NK-92 (cell line): ENCODE measurements around the gene PLSCR3.
"Not testable (repeated sequence)": the region's sequence is repeated elsewhere in the genome, so short reads cannot be mapped to it uniquely, and the experiment has no call there.

Experiments
- DNase-seq: peaks from one replicate; lab custom pipeline; 2025; ENCODE audit not compliant: unreplicated experiment; lab: John Stamatoyannopoulos, UW

The PLSCR3 gene

DNA sequence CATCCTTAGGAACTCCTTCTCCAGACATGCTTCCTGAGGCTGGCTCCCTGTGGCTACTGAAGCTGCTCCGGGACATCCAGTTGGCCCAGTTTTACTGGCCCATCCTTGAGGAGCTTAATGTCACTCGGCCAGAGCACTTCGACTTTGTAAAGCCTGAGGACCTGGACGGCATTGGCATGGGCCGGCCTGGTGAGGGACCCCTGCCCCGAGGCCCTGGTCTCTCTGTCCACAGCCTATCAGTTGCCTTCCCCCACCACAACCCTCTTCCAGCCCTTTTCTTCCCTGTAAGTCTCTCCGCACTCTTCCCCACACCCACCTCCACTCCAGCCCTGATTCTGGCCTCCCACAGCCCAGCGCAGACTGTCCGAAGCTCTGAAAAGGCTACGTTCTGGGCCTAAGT, 11.4 kb downstream of the PLSCR3 start:
- DNase-seq, result no peak

DNA sequence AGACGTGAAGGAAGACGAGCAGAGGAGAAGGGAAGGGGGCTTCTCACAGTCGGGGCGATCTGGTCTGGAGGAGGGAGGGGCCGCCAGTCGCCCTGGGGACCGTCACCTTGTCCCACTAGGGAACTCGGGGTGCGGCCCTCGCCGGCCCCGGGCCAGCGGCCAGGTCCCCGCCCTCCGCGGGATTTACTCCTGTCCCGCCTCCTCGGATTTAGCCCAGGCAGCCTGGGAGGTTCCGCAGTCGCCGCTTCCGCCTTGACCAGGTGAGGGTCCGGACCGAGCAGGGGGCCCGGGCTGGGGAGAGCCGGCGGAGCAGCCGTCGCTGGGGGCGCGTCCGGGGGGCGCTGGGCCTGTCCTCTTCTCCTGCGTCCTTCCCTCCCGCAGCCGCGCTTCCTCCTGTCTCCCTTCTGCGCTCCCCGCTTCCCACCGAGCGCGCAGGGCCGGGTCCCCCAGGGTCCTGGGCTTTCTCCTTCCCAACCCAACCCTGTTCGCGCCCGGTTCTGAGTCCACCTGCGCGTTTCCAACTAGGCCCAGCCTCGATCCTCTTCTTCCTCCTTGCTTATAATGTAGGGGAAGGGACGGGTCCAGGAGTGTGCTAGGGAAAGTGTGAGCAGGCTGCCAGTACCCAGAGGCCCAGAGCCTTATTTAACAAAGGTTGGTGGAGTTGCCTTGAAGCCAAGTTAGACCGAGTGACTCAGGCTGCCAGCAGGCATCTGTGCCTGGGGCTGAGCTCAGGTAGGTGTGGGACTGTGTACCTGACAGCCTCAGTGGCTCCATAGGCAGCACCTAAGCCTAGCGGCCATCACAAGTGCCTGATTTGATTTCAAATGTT, 13.3 kb downstream of the PLSCR3 start, which contains the start of gene TNK1:
Gene TNK1, plus strand, starts transcription at position 235 of the 829 bp plus-strand sequence. CDS start 1,838 bp downstream, outside the sequence.
- DNase-seq, result no peak

DNA sequence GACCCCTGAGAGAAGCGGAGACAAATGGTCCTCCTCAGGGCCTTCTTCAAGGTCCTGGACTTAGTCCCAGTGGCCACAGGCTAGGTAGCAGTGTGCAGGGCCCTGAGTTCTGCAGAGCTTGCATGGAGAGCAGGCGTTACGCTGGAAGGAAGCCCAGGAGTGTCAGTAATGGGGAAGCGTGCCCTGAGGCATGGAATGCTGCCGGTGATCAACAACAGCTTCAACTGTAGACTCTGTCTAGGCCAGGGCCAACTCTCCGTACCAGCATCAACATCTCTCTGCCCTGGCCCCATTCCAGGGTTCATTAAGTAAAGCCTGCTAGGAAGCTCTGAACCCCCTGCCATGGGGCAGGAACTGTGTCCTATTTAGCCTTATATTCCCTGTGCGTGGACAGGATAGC, 14.0 kb downstream of the PLSCR3 start:
- DNase-seq, result no peak

DNA sequence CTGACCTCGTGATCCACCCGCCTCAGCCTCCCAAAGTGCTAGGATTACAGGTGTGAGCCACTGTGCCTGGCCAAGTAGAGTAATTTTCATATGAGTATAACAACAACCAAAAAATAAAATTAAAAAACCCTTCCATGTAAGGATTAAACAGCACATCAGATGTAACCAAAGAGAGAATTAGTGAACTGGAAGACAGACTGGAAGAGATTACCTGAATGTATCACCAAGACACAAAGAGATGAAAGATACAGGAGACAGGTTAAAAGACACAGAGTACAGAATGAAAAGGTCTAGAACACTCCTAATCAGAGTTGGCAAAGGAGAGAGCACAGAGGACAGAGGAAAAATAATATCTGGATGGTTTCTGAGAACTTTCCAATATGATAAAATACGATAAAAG, 15.2 kb downstream of the PLSCR3 start:
- DNase-seq, result no peak

DNA sequence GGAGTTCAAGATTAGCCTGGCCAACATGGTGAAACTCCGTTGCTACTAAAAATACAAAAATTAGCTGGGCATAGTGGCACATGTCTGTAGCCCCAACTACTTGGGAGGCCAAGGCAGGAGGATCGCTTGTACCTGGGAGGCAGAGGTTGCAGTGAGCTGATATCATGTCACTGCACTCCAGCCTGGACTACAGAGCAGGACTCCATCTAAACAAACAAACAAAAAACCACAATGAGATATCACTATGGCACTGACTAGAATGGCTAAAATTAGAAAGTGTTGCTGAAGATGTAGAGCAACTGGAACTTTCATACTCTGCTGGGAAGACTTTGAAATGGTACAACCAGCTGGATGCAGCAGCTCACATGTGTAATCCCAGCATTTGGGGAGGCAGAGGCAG, 20.0 kb downstream of the PLSCR3 start:
- DNase-seq, result no peak

DNA sequence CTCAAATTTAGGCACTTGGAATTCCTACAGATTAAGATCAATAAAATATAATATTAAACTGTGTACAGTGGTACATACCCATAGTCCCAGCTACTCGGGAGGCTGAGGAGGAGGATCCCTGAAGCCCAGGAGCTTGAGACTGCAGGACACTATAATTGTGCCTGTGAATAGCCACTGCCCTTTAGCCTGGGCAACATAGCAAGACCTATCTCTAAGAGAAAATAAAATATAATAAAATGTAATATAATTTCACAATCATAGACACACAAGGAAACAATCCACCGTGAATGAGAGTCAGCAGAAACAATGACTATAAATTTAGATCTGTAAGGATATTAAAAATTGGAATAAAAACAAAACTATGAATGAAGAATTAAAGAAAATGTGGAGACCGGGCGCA, 23.5 kb downstream of the PLSCR3 start:
- no peak for DNase-seq

DNA sequence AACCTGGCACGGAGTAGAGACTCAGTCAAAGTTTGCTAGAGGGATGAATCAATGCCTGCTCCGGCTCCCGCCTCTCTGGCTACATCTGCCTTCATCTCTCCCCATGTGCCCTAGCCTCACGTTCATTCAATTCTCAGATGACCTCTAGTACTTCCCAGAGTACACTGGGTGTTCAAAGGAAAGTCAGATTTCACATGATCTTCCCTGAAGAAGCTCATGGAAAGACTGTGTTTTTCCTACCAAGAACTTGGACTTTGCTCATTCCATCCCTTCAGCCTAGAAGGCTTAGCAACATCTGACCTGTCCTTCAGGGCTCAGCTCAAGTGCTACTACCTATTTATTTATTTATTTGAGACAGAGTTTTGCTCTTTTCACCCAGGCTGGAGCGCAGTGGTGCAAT, 24.5 kb downstream of the PLSCR3 start:
- DNase-seq, result no peak

DNA sequence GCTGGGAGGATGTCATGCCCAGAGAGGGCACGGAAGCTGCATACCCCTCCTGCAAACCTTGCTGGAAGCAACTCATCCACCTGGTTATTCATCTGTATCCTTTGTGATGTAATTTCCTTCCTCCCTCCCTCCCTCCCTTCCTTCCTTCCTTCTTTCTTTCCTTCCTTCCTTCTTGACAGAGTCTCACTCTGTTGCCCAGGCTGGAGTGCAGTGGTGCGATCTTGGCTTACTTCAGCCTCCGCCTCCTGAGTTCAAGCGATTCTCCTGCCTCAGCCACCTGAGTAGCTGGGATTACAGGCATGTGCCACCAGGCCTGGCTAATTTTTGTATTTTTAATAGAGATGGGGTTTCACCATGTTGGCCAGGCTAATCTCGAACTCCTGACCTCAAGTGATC, 25.7 kb downstream of the PLSCR3 start:
- DNase-seq, result not testable (repeated sequence)

DNA sequence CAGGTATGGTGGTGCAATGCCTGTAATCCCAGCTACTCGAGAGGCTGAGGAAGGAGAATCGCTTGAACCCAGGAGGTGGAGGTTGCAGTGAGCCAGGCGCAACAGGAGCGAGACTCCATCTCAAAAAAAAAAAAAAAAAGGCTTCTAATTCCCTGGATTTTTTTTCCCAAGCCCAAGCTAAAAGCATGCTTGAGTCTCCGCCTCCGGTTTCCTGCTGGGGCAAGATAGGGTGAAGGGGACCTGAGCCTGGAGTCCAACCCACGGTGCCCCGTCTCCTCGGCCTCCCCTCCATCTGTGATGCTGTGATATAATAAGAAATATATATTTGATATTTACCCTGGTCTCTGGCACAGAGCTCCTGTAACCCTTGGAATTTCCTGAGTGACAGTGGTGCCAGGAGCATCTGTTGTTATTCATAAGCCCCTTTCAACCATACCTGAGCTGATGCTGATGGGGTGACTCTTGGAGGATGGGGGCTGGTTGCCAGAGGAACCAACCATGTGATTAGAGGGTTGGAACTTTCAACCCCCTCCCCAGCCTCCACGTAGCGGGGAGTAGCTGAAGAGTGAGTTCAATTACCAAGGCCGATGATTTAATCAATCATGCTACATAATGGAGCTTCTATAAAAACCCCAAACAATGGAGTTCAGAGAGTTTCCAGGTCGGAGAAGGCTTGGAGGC, 26.3 kb downstream of the PLSCR3 start:
- DNase-seq, result no peak

DNA sequence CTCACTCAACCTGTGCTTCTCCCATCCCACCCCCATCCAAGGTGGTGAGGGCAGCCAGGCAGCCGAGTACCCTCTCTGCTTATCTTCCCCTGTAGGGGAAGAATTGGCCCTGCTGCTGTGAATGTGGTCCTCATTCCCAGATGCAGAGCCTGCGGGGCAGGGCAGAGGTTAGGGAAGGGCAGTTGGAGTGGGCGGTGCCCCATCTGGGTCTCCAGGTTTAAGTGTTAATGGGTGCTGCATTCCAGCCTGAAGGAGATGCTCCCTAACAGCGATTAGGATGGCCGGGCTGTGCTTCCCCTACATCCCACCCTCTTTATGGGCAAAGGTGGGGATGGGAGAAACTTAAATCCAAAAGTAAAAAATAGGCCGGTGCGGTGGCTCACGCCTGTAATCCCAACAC, 27.2 kb downstream of the PLSCR3 start:
- DNase-seq, result no peak

DNA sequence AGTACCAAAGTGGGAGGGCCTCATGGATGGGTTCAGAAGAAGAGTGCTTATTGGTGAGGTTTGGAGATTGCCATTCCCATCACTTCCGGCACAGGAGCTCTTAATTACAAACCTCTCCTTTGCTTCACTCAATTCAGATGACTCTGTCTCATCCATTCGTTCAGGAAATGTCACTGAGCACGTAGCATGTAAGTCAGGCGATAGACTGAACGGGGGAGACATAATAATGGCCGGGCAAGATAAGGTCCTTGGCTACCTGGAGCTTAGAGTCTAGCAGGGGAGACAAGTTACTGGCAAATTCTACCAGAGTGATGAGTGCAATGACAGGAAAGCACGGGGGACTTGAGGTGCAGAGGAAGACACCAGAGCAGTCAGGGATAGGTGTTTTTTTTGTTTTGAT, 28.4 kb downstream of the PLSCR3 start:
- not testable (repeated sequence) for DNase-seq

DNA sequence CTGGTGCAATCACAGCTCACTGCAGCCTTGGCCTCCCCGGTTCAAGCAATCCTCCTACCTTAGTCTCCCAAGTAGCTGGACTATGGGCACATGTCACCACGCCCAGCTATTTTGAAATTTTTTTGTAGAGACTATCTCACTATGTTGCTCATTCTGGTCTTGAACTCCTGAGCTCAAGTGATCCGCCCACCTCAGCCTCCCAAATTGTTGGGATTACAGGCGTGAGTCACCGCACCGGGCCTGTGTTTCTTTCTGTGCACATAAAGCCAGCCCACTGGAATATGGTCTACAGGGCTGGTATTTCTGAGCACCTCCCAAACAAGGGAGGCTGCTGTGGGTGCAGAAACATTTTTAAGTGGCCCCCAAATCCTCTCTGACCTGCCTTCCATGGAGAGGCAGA, 31.0 kb downstream of the PLSCR3 start:
- DNase-seq, result no peak

DNA sequence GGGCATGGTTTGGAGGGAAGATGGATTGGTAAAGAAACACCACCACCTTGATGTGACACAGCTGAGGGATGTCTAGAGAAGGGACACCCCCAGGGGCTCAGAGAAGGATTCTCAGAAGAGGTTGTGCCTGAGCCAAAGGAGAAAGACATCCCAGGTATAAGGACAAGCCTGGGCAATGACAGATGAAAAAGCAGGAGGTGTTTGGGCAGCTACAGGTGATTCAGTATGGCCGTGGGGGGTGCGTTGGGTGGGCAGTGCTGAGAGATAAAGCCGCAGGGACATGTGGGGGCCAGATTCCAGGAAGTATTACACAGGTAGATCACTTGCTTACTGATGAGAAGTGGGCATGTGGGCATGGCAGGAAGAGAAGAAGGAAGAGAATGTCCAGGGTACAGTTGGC, 32.4 kb downstream of the PLSCR3 start:
- DNase-seq, result no peak

DNA sequence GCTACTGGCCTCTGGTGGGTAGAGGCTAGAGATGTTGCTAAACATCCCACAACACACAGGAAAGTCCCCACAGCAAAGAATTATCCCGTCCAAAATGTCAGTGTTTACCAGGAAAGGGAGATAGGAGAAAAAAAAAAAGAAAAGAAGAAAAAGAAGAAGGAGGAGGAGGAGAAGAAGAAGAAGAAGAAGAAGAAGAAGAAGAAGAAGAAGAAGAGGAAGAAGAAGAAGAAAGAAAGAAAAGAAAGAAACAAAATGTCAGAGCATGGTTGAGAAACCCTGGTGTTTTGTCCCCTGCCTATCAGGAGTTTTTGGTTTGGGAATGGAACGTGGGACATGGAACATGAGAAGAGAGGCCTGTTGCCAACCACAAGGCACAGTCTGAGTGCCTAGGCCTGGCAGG, 36.9 kb downstream of the PLSCR3 start:
- DNase-seq, result no peak

DNA sequence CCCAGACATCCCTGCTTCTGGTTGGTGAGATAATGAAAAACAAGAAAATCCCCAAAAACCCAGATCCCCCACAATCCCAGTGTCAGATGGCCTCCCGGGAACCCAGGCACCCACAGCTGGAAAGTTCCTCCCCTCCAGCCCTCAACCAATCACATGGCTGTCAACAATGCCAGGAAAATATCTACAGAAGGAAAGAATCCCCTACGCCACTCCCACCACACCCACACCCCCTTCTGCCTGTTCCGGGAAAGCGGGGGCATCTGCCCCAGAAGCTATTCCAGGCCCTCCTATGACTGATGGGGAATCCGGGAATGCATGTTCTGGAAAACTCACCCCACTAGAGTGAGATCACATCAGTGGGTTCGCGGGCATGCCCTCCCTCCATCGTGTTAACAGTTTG, 37.6 kb downstream of the PLSCR3 start:
- DNase-seq, result no peak

DNA sequence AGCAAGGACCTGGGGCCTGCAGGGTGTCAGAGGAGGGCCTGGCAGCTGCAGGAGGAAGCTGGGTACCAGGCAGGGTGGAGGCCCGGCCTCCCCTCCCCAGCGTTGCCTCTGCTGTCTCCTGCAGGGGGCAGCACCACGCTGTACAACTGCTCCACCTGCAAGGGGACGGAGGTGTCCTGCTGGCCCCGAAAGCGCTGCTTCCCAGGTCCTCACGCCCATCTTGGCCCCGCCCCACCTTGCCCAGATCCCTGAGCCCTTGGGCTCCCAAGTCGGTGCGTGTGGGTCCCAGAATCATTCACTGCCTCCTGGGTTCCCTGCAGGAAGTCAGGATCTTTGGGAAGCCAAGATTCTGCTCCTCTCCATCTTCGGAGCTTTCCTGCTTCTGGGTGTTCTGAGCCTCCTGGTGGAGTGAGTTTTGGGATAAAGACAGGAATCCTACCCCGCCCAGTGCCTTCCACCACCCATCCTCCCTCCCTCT, 38.2 kb downstream of the PLSCR3 start:
- DNase-seq, result no peak

DNA sequence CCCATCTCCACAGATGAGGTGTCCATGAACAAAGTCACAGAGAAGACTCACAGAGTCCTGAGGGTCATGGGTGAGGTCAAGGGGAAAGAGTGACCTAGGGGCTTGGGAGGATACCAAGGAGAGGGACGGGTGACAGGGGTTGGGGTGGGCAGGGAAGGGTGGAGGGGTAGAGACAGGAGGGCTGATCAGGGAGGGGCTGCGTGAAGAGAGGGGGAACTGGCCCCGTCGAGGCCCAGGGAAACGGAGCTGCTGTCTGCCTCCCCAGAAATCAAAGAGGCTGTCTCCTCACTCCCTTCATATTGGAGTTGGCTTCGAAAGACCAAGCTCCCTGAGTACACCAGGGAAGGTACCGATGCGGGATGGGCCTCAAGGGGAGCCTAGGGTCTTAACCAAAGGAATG, 38.8 kb downstream of the PLSCR3 start:
- DNase-seq, result no peak

DNA sequence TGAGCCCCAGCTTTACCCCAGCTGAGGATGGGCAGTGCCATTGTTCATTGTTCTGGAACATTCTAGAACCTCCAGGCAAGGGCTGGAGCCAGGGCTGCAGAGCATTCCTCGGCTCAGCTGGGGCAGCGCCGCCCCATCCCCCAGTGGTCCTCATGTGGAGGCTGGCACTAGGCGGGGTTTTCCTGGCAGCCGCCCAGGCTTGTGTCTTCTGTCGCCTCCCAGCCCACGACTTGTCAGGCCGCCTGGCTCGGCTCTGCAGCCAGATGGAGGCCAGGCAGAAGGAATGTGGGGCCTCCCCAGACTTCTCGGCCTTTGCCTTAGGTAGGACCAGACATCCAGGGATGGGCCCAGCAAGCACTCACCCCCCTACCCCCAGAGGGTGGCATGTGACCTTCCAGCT, 39.3 kb downstream of the PLSCR3 start, which contains the start of gene TMEM95:
Gene TMEM95, plus strand, starts transcription at position 104 of the 400 bp plus-strand sequence. Its CDS starts 49 bp downstream, at position 153.
- no peak for DNase-seq

DNA sequence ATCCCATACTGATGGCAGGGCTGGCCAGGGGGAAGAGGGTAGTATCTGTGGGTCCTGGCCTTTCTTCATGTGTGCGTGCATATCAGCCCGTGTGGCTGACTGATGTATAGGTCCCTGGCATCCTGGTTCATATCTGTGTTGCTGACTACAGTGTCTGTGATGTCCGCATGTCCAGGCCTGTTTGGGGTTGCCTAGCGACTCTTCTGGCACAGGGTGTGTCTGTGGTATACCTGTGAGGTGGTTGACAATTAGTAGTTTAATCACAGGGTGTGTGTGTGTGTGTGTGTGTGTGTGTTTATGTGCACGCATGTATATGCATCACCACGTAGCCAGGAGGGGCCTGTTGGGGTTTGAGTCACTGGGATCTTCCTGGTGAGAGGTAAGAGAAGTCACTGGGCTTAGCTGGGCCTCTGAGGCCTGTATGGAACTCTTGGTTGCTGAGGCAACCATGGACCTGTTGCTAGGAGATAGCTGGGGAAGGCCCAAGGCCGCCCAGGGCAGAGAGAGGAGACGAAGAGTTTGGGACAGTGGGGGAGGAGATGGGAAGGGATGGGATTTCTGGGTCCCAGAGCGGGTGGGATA, 40.0 kb downstream of the PLSCR3 start:
- DNase-seq, result no peak

DNA sequence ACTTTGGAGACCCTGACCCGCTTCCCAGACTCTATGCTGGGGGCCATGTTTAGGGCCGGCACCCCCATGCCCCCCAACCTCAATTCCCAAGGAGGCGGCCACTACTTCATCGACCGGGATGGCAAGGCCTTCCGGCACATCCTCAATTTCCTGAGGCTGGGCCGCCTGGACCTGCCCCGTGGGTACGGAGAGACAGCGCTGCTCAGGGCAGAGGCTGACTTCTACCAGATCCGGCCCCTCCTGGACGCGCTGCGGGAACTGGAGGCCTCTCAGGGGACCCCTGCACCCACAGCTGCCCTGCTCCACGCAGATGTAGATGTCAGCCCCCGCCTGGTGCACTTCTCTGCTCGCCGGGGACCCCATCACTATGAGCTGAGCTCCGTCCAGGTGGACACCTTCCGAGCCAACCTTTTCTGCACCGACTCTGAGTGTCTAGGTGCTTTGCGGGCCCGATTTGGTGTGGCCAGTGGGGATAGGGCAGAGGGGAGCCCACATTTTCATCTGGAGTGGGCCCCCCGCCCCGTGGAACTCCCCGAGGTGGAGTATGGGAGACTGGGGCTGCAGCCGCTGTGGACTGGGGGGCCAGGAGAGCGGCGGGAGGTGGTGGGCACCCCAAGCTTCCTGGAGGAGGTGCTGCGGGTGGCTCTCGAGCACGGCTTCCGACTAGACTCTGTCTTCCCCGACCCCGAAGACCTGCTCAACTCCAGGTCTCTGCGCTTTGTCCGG, 41.3 kb downstream of the PLSCR3 start:
- DNase-seq, result no peak

DNA sequence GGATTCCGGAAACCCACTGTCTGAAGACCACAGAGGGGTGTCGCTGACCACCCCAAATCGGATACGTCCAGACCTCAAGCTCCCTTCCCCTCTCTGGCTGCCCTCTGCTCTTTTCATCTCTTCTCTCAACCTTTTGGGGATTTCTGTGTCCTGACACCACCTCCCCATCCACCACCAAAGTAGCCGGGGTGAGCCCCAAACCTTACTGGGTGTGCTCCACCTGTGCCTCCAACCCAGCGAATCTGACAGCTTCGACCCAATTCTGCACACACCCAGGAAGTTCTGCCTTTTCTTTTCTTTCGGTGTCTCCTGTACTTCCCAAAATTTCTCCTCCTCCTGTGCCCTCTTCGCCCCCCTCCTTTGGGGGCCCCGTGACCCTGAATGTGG, 41.8 kb downstream of the PLSCR3 start:
- DNase-seq, result no peak
